HG03520 (cell line): Measurements from ENCODE around the gene SH3BP5.

Experiments used
- ATAC-seq: cut with Tn5 transposase; IDR thresholded peaks from one replicate; pipeline ENCODE4 v1.9.1; 2021; ENCODE audit warnings: mild to moderate bottlenecking, moderate library complexity; ENCODE audit not compliant: unreplicated experiment

SH3BP5 gene

DNA sequence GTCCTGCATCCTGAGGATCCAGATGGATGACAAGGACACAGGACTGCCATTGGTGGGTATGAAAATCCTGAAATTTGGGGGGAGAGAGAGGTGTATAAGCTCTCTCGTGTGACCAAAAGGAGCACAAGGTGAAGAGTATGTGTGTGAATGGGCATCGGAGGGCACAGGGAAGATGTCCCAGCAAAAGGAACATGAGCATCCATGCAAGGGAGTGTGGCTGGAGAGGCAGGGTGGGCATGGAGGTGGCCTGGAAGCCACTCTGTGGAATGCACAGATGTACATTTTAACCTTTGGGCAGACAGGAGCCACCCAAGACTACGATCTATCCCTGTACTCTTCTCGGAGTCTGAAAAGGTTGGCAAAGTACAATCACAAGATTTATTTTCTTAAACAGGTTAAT, 71.9 kb downstream of the SH3BP5 start:
- no peak for ATAC-seq

DNA sequence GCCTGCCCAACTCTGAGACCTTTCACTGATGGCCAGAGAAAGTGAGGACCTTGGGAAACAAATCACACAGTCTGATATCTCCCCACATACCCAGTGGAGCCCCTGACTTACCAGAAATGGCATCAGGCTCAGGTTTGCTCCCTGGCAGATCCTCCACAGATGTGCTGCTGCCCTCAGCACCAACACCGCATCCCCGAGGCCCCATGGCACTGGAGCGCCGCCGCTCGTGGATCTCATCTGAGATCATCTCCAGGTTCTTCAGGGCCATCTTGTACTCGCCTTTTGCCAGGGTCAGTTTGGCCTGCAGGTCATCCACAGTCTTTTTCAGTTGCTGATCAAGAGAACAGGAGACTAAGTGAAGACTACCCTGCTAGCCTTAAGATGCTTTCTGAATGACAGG, 73.7 kb downstream of the SH3BP5 start:
- no peak for ATAC-seq

DNA sequence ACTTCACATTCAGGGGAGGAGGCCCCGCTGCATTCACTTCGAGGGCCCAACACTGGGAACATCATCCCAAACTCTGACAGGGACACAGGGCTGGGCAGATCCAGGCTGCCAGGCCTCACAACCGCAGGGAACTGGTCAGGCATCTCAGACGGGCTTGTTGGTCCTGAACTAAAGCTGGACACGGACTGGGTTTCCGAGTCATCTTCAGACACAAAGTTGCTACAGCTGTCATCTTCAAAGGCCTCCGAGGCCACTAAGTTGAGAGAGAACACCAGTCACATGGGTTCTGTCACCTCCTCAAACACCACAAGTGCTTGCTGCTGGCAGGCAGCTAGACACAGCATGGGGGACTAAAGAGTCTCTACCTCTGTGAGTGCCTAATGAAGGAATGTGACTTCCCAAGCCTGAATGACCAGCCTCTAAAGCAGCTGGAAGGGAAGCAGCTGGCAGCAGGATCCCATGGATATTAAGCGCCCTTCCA, 75.5 kb downstream of the SH3BP5 start:
- no peak for ATAC-seq

DNA sequence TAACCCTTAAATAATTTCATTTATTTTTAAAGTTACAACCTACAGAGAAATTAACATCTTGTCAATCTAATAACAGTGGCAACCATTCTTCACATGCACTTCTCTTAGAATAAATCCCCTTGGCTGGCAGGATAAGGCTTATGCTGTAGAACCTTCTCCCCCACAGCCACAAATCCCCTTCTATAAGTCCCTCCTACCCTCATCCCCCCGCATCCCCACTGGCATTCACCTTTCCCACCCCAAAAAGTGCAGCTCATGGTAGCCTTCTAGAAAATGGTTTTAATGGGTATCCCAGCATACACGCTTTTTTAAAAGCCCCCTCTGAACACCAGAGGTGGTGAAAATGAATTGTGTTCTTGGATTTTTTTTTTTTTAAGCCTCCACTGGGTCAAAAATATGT, 77.2 kb downstream of the SH3BP5 start:
- no peak for ATAC-seq

DNA sequence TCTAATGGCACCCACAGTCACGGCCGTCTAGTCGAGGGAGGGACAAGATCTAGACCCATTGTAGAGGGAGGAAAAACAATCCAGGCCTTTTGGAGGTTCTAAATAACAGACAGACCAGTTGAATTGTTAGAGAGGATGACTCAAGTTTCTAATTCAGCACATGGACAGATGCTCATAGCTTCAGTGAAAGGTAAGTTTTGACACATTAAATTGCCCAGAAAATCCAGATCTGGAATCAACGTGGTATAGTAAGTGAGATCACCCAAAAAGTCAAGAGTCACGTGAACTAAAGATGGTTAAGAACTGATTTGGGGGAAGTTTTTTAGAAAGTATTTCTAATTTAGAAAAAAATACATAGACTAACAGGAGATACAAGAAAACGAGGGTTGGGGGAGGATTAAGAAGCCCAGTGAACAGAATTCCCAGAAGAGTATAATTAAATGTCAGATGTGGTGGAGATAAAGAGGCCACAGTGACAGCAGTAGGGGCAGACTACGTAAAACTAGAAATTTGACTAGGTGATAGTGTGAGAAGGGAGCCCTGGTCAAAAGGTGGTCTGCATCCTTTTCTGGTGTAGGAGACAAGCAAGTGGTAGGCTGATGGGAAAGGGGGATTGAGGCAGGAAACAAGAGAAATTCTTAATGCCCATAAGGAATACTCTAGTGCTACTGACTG, 79.2 kb downstream of the SH3BP5 start:
- ATAC-seq = no peak

DNA sequence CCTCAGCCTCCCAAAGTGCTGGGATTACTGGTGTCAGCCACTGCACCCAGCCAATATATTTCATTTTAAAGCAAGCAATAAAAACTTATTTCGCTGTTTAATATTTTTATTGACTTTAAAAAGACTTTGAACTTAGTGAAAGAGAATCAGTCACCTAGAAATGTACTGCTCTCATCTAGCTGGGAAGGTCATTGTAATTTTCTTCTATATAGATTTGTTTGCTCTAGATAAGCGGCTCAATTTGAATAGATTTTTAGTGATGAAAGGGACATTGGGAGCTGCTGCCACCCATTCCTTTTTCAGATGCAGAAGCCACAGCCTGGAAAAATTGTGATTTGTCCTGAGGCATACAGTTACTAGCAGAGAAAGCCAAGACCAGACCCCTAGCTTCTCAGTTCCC, 86.2 kb downstream of the SH3BP5 start:
- no peak for ATAC-seq

DNA sequence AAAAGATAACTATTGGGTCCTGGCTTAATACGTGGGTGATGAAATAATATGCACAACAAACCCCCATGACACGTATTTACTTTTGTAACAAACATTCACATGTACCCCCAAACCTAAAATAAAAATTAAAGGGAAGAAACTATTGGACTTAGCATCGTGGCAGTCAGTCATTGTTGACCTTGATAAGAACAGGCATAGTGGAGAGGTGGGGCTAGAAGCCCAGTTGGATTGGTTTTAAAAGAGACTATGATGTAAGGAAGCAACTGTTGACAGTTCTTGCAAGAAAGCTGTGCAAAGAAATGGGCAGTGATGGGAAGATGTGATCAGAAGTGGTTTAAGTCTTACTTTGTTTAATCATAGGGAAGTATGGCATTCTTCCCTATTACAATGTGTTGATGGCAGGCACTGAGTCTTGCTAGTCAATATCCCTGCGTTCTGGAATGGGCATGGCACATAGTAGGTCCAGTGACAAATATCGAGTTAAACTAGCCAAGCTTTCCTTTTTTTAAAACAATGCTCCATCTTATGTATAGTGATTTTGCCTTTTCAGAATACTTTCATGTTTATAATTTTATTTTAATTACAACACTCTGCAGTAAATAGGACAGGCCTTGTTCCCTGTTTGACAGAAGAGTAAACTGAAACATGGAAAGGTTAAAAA, 88.4 kb downstream of the SH3BP5 start:
- no peak for ATAC-seq

DNA sequence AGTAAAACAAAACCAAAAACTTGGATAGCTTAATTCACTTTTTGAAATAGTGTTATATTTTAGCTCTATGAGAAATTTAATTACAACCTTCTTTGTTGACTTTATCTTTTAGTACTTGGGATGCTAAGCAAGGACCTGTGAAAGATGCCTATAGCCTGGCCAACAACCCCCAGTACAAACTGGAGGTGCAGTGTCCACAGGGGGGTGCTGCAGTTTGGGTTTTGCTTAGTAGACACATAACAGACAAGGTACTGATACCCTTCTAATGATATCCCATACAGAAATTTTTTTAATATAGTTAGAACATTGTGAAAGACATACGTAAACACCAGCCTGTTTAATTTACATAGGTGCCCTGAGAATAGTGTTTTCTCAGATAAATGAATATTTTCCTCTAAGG, 91.0 kb downstream of the SH3BP5 start:
- no peak for ATAC-seq

DNA sequence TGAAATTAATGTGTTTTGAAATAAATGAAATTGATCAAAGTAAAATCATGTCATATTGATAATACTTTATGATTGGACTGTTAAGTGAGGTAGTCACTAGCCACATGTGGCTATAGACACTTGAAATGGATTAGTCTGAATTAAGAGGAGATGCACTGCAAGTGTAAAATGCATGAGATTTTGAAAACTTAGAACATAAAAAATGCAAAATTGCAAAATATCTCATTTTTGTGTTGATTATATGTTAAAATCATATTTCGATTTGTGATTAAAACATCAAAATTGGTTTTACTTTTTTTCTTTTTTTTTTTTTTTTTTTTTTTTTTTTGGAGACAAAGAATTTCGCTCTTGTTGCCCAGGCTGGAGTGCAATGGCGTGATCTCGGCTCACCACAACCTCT, 103.1 kb downstream of the SH3BP5 start:
- ATAC-seq = no peak

DNA sequence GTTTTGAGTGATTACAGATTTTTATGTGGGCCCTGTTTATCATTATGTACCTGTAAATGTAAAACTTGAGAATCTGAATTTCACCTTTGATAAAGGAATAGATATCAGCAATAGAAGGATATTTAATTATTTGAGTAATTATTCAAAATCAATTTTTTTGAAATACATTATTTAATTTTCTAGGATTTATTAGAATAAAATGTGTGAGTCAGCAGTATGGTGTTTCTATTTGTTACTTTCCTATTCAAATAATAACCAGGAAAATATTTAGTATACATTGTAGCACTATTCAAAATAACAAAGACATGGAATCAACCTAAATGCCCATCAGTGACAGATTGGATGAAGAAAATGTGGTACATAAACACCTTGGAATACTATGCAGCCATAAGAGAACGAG, 104.2 kb downstream of the SH3BP5 start:
- ATAC-seq = no peak

DNA sequence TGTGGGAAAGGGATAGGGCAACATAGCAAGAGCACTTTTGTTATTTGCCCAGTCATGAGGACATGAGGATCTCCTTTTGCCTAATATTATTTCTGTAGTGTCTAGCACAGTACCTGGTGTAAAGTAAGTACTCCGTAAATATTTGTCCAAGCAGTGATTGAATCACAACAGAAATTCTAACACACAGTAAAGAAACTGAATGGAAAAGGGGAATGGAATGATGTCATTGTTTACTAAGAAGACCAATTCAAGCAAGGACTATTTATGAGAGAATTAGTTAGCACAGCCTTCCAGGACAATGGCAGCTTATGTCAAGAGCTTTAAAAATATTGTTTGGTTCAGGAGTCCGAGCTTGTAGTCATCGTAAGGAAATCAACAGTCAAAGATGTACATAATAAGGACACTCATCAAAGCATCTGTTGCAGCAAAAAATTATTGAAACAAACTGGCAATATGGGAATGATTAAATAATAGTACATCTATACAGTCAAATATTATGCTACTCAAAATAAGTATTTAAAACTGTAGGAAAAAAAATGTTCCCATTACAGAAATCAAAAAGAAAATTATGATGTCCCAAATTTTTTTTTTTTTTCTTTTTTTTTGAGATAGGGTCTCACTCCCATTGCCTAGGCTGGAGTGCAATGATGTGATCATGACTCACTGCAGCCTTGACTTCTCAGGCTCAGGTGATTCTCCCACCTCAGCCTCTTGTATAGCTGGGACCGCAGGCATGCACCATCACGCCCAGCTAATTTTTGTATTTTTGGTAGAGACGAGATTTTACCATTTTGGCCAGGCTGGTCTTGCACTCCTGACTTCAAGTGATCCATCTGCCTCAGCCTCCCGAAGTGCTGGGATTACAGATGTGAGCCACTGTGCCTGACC, 108.5 kb downstream of the SH3BP5 start:
- ATAC-seq = no peak

DNA sequence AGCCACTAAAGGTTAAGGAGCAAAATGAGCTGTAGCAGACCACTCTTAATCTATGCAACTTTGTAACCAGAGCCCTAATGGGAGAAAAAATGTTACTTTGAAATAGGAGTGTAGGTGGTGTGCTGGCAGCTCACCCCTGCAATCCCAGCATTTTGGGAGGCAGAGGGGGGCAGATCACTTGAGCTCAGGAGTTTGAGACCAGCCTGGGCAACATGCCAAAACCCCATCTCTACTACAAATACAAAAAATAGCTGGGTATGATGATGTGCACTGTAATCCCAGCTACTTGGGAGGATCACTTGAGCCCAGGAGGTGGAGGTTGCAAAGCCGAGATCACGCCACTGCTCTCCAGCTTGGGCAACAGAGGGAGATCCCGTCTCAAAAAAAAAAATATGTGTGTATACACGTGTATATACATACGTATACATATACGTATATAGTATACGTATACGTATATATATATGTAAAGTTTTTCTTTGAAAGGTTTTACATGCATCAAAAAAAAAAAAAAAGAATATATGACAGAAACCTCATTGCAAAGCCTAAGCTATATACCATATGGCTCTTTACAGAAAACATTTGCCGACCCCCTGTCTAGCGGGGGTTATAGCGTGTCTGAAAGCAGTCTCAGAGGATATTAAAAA, 110.7 kb downstream of the SH3BP5 start:
- no peak for ATAC-seq

DNA sequence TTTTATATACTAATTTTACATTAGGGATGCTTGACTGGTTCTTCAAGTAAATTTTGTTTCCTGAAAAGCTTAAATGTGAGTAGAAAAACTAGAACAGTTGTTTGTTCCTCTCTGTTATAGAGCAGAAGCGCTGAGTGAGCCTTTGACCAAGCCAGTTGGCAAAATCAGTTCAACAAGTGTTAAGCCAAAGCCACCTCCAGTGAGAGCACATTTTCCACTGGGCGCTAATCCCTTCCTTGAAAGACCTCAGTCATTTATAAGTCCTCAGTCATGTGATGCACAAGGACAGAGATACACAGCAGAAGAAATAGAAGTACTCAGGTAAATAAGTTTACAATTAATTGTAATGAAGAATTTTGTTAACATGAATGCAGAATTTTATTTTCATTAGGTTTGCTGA, 111.7 kb downstream of the SH3BP5 start:
- ATAC-seq = no peak

DNA sequence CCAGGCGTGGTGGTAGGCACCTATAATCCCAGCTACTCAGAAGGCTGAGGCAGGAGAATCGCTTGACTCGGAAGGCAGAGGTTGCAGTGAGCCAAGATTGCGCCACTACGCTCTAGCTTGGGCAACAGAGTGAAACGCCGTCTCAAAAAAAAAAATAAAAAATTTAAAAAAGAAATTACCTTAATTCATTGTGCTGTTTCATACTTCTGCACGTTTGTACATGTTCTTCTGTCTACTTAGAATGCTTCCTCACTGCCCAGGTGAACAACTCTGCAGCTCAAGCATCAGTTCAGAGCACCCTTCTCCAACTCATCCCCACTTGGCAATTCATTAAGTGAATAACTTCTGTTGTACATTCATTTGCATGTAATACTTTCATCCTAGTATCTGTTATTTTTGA, 112.3 kb downstream of the SH3BP5 start:
- ATAC-seq = no peak

DNA sequence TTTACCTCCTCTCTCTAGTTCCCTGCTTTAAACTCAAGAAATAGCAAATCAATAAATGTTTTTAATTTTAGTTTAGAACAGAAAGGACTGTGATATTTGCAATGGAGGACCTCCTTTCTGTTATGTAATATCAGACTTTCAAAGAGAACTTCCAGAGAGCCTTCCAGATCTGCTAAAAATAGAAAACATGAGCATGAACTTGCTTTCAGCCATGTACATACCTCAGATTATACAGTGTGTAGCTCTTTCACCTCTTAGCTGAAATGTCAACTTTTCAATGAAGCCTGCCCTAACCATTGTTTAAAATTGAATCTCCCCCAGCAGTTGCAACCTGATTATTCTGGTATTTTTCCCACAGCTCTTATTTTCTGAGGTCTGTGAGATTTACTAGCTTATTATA, 113.7 kb downstream of the SH3BP5 start:
- no peak for ATAC-seq

DNA sequence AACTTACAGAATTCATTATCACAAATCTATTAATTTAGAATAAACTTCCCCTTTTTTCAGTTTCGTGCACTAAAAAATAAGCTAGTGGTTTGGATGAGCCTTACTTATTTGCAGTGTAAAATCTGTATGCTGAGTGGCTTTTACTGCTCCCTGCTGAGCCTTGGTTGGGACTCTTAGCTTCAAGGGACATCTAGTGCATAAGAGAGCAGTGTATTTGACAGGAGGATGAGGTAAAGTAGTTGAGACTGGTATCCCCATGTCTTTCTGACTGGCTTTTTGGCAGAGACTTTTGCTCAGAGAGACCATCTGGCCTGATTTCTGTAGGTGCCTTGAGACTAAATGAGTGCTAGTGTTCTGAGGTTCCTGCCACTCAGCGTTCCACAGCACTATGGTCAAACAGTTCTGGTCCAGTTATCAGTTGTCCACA, 114.5 kb downstream of the SH3BP5 start:
- no peak for ATAC-seq

DNA sequence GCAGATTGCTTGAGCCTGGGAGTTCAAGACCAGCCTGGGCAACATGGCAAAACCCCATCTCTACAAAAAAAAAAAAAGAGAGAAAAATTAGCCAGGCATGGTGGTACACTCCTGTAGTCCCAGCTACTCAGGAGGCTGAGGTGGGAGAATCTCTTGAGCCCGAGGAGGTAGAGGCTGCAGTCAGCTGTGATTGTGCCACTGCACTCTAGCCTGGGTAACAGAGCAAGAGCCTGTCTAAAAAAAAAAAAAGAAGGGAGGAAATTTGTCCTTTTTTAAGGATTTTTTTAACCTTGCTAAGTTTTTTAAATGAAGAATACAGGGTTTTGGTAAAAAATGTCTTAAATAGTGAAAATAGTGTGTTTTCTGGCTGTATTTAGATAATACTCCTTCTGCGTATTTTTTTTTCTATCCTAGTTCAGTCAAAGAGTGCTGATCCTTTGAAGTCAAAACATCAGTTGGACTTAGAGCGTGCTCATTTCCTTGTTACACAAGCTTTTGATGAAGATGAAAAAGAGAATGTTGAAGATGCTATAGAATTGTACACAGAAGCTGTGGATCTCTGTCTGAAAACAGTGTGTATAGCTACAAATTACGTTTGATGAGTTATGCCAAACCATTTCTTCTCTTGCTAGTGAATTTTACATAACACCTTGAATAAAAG, 115.2 kb downstream of the SH3BP5 start:
- ATAC-seq = no peak

DNA sequence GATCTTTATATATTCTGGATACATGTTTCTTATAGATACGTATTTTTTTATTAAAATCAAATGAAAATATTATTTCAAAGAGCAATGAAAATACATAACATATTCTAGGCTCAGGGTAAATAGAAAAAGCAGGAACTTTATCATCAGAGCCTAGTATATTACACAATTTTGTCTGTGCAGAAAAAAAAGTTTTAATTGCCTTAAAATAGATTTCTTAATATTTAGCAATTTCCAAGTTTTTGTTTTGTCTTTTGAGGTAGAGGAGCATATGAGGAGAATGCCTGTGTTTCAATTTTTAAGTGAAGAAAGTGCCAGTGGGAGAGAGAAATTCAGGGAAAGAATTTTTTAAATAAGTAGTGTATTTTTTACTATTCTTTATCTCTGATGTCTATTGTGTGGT, 115.9 kb downstream of the SH3BP5 start:
- no peak for ATAC-seq

DNA sequence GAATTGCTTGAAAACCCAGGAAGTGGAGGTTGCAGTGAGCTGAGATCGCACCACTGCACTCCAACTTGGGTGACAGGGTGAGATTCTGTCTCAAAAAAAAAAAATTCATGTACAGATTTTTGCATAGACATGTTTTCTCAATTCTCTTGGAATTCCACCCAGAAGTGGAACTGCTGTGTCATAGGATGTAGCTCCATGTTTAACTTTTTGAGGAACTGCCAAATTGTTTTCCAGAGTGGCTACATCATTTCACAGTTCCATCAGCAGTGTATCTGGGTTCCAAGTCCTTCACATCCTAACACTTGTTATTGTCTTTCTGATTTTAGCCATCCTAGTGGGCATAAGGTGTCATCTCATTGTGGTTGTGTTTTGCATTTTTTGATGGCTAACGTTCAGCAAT, 116.4 kb downstream of the SH3BP5 start:
- ATAC-seq = no peak

DNA sequence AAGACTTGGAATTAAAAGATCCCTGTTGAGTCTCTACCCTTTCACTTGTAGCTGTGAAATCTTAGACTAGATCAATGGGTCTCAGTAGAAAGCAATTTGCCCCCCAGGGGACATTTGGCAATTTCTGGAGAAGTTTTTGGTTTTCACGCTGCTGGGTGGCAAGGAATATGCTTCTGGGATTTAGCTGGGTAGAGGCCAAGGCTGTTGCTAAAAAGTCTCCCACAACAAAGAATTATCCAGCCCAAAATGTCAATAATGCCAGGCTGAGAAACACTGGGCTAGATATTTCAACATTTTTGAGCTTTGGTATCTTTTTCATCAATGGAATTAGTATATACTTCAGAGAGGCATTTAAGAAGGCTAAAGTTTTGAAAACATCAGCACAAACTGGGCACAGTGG, 117.6 kb downstream of the SH3BP5 start:
- no peak for ATAC-seq

DNA sequence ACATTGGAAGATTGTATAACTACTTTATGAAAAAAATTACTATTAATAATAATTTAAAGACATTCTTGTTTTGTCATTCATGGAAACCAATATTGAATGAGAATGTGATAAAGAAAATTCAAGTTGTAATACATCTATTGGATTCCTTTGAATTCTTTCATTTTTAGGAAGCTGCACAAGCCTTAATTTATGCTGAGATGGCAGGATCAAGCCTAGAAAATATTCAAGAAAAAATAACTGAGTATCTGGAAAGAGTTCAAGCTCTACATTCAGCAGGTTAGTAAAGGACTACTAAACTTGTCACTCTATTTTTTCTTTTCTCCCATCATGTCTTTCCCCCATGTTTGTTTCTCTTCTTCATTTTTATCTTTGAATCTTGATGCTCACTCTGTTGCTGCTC, 120.4 kb downstream of the SH3BP5 start:
- ATAC-seq = no peak
